Lung microvascular endothelial cell (primary cell): ENCODE results near the gene GJB1. TPM values are rescaled to one million over a fixed set of nuclear protein-coding genes. Genes with fewer than 3 reads are reported as not detected.
"Not testable (repeated sequence)": the region's sequence is repeated elsewhere in the genome, so short reads cannot be mapped to it uniquely, and the experiment has no call there.

Experiments
- DNase-seq, 2 donors: peaks; one replicate each; pipeline versions ENCODE4 v3.0.0 to v3.0.0-alpha.2; 2010; ENCODE audit warnings: low read depth in 2 of 2
- total RNA-seq: library from RNA; depleted of rRNA; stranded (reverse); fragments of >200 nt; gene quantifications from 2 replicates; pipeline ENCODE4 v1.2.1, GENCODE V29; 2014

GJB1 gene
- total RNA-seq, 1 donor from 2014 or later = not detected

DNA sequence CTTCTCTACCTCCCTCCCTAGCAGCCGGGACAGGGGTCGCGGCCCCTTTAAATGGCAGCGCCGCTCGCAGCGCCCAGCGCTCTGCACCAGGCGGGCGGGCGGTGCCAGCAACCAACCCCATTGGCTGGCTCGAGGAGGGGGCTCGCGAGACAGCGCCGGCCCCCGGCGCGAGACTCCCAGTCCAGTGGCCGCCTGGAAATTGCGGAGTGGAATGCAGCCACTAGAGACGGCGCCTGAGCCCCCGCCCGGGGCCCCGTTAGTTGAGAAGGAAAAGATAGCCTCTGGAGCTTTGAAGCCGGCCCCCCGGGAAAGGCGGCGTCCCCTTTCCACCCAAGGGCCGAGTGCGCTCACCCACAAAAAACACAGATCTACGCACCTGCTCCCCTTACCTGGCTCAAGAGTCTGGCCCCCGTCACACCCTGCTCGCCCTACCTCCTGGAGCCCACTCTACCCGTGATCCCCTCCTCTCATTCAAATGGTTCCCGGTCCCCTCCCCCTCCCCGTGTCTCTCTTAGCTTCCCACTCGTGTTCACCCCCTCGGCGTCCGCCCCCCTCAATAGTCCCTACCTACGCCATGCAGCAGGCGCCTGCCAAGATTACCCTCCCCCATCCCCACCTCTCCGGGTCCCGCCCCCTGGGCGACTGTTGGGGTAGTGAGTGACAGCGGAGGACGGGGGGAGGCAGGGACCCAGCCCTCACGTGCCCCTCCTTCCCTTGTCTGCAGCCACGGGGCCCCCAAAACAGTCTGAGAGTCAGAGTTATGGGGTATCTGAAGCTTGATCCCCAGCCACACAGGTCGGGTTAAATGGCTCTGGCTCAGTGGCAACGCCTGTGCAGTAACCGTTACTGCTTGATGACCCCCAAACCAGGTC lies 31.3 kb downstream of the GJB1 start, which contains the start of gene ZMYM3:
Gene ZMYM3 (minus strand): TSS at position 49 of the 872 bp plus-strand sequence. CDS start 885 bp downstream, outside the sequence.
- peak; percentile 87 to 89 for DNase-seq

- DNase-seq = no peak
Measured at GRCh38 chrX:71256051-71256450, 33.0 kb downstream of the GJB1 start.

- DNase-seq = no peak
Measured at GRCh38 chrX:71256856-71257255, 33.8 kb downstream of the GJB1 start.

- not testable (repeated sequence) for DNase-seq
Measured at GRCh38 chrX:71268624-71269023, 45.6 kb downstream of the GJB1 start.

GRCh38 chrX:71269801-71270395 lies 46.9 kb downstream of the GJB1 start:
- no peak for DNase-seq

- not testable (repeated sequence) for DNase-seq
Measured at GRCh38 chrX:71272313-71272712, 49.3 kb downstream of the GJB1 start.

Other genes with a start within 250 kb of the GJB1 start
- gene SNX12, start 154.9 kb upstream of the GJB1 start, total RNA-seq = 62.3 and 76.6 TPM in 2 replicates
- 5.2 and 11.7 TPM in 2 replicates for gene FOXO4, start 127.4 kb upstream of the GJB1 start, total RNA-seq
- not detected in 2 replicates for gene CXorf65, start 116.5 kb upstream of the GJB1 start, total RNA-seq
- gene IL2RG, start 111.6 kb upstream of the GJB1 start, total RNA-seq = not detected in 2 replicates
- gene MED12, start 104.6 kb upstream of the GJB1 start, total RNA-seq = 23.8 and 30.0 TPM in 2 replicates
- under 0.01 TPM in 2 replicates for gene NLGN3, start 78.4 kb upstream of the GJB1 start, total RNA-seq
- 7.9 and 8.5 TPM in 2 replicates for gene ZMYM3, start 30.9 kb downstream of the GJB1 start, total RNA-seq
- 280 and 309 TPM in 2 replicates for gene NONO, start 60.4 kb downstream of the GJB1 start, total RNA-seq
- 0.22 and 0.40 TPM in 2 replicates for gene ITGB1BP2, start 78.5 kb downstream of the GJB1 start, total RNA-seq
- gene TAF1, start 143.1 kb downstream of the GJB1 start, total RNA-seq = 23.8 and 28.4 TPM in 2 replicates